ENCODE data around the gene ALKBH5. TPM values are rescaled to one million over a fixed set of nuclear protein-coding genes. Genes with fewer than 3 reads are reported as not detected.

Gene ALKBH5
- total RNA-seq, 1 donor from 2014 or later: 92.6 TPM

DNA sequence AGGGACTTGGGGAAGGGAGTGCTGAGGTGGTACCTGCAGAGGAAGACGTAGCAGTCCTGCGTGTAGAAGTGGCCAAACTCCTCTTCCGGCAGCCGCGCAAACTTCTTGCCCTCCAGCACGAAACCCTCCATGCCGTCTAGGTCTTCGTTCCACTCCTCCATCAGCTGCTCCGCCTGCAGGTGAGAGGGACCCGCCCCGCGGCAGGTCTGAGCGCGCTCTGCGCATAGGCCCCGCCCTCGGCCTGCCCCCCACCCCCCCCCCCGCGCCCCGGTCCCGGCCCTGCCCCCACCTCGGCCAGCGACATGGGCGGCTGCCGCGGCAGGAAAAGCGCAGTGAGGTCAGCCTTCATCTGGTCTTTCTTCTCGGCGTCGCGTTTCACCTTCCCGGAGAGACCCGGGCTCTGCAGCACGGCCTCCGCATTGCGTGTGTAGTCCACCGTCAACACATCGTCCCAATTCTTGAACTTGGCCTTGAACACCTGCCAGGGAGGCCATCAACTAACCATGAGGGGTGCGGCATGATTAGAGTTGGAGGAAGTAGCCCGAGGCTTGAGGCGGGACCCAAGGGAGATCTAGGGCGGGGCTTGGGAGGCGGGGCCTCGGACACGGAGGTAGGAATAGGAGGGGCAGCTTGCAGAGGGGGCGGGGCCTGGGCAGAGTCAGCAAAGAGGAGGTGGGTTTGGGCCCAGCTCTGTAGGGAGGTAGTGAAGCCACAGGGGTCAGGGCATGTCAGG, 63.4 kb downstream of the ALKBH5 start:
- no peaks in the 10 kb centered on the region for H3K9me3 ChIP-seq (ENCODE audit: insufficient read depth, low read depth, low read length)
- H3K27me3 ChIP-seq (ENCODE audit: insufficient read depth, low read length): no peaks in the 10 kb centered on the region
- no peak overlapping the region for H2AFZ ChIP-seq (ENCODE audit: low read depth, low read length)
- no peak overlapping the region for H3K4me3 ChIP-seq (ENCODE audit: insufficient read depth, low read depth, low read length)
- TF ChIP-seq, protein P1, sequence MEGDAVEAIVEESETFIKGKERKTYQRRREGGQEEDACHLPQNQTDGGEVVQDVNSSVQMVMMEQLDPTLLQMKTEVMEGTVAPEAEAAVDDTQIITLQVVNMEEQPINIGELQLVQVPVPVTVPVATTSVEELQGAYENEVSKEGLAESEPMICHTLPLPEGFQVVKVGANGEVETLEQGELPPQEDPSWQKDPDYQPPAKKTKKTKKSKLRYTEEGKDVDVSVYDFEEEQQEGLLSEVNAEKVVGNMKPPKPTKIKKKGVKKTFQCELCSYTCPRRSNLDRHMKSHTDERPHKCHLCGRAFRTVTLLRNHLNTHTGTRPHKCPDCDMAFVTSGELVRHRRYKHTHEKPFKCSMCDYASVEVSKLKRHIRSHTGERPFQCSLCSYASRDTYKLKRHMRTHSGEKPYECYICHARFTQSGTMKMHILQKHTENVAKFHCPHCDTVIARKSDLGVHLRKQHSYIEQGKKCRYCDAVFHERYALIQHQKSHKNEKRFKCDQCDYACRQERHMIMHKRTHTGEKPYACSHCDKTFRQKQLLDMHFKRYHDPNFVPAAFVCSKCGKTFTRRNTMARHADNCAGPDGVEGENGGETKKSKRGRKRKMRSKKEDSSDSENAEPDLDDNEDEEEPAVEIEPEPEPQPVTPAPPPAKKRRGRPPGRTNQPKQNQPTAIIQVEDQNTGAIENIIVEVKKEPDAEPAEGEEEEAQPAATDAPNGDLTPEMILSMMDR (IDR thresholded peaks at IDR 0.05; ENCODE audit: insufficient read depth, low read depth, low read length): no peak
- TF ChIP-seq EZH2 (IDR thresholded peaks at IDR 0.05; ENCODE audit: insufficient read depth, low read length): no peak
- peaks cover 70% of the 10 kb centered on the region for H4K20me1 ChIP-seq (ENCODE audit: insufficient read depth, low read length)
- no peak for DNase-seq (ENCODE audit: low read depth)
- Mint-ChIP-seq H3K4me1 (ENCODE audit: low read depth, unreplicated experiment) (peaks cover 5% of the 10 kb centered on the region), H3K27ac (ENCODE audit: unreplicated experiment) (peak overlapping the region; percentile 26), H3K9me3 (ENCODE audit: unreplicated experiment) (no peaks in the 10 kb centered on the region), H3K27me3 (ENCODE audit: low read depth, unreplicated experiment) (no peaks in the 10 kb centered on the region), H3K4me3 (ENCODE audit: unreplicated experiment) (peak overlapping the region; percentile 69), H3K36me3 (ENCODE audit: low read depth, unreplicated experiment) (peaks cover 26% of the 10 kb centered on the region)
- peaks cover 32% of the 10 kb centered on the region for H3K36me3 ChIP-seq (ENCODE audit: insufficient read depth, low read length)
- H3K4me1 ChIP-seq (ENCODE audit: insufficient read depth, low read length): peaks cover 7% of the 10 kb centered on the region
- H3K9ac ChIP-seq (ENCODE audit: low read length): no peak overlapping the region
- no peak for FAIRE-seq
- H3K79me2 ChIP-seq (ENCODE audit: insufficient read depth, low read length): no peaks in the 10 kb centered on the region
- no peak overlapping the region for H3K4me2 ChIP-seq (ENCODE audit: low read length)
- no peak overlapping the region for H3K27ac ChIP-seq (ENCODE audit: low read depth, low read length)

DNA sequence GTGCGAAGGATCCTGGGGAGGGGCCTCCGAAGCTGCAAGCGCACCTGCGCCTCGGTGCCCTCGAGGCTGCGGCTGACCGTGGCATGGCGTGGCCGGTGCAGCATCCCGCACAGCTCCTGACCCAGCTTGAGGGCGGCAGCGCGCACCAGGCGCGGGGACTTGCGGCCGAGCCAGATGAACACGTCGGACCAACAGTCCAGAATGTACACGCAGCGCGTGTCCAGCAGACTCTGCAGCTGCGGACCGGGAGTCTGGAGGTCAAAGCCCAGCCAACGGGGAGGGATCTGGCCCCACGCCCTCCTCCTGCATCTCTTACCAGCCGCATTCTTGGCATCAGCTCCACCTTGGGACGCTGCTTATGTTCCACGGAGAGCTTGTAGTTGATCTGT, 64.0 kb downstream of the ALKBH5 start:
- H3K4me1 ChIP-seq (ENCODE audit: insufficient read depth, low read length): peaks cover 7% of the 10 kb centered on the region
- no peaks in the 10 kb centered on the region for H3K9me3 ChIP-seq (ENCODE audit: insufficient read depth, low read depth, low read length)
- H3K4me3 ChIP-seq (ENCODE audit: insufficient read depth, low read depth, low read length): no peak overlapping the region
- peaks cover 33% of the 10 kb centered on the region for H3K36me3 ChIP-seq (ENCODE audit: insufficient read depth, low read length)
- H2AFZ ChIP-seq (ENCODE audit: low read depth, low read length): no peak overlapping the region
- no peak for FAIRE-seq
- Mint-ChIP-seq H3K27ac (ENCODE audit: unreplicated experiment) (peak overlapping the region; percentile 53), H3K4me1 (ENCODE audit: low read depth, unreplicated experiment) (peaks cover 5% of the 10 kb centered on the region), H3K4me3 (ENCODE audit: unreplicated experiment) (no peak overlapping the region), H3K9me3 (ENCODE audit: unreplicated experiment) (no peaks in the 10 kb centered on the region), H3K27me3 (ENCODE audit: low read depth, unreplicated experiment) (no peaks in the 10 kb centered on the region), H3K36me3 (ENCODE audit: low read depth, unreplicated experiment) (peaks cover 29% of the 10 kb centered on the region)
- H3K4me2 ChIP-seq (ENCODE audit: low read length): no peak overlapping the region
- TF ChIP-seq, protein P1 (IDR thresholded peaks at IDR 0.05; ENCODE audit: insufficient read depth, low read depth, low read length): no peak
- no peak for TF ChIP-seq EZH2 (IDR thresholded peaks at IDR 0.05; ENCODE audit: insufficient read depth, low read length)
- H4K20me1 ChIP-seq (ENCODE audit: insufficient read depth, low read length): peaks cover 75% of the 10 kb centered on the region
- H3K27me3 ChIP-seq (ENCODE audit: insufficient read depth, low read length): no peaks in the 10 kb centered on the region
- H3K27ac ChIP-seq (ENCODE audit: low read depth, low read length): no peak overlapping the region
- no peaks in the 10 kb centered on the region for H3K79me2 ChIP-seq (ENCODE audit: insufficient read depth, low read length)
- H3K9ac ChIP-seq (ENCODE audit: low read length): no peak overlapping the region
- DNase-seq (ENCODE audit: low read depth): no peak

DNA sequence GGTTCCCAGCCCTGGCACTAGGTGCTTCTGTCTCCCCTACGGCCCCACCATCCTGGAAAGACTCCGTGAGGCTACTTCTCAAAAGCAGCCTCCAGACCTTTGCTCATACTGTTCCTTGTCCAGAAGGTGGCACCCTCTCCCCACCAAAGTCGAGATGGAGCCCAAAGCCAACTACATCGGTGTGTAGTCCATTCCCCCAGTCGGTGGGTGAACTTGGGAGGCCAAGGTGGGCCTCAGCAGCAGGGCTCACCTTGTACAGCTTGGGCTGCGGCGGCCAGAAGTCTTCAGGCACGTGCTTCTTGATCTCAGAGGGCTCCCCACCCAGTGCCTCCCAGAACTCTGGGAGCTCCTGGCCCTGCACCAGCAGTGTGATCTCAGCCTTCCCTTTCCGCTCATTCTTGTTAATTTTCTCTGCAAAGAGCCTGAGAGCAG, 64.7 kb downstream of the ALKBH5 start:
- no peak for FAIRE-seq
- H3K4me1 Mint-ChIP-seq (ENCODE audit: low read depth, unreplicated experiment): peaks cover 5% of the 10 kb centered on the region
- Histone ChIP-seq H3K27ac (ENCODE audit: low read depth, low read length) (no peak overlapping the region), H3K4me3 (ENCODE audit: insufficient read depth, low read depth, low read length) (no peak overlapping the region), H3K36me3 (ENCODE audit: insufficient read depth, low read length) (peaks cover 33% of the 10 kb centered on the region), H3K9ac (ENCODE audit: low read length) (no peak overlapping the region), H3K9me3 (ENCODE audit: insufficient read depth, low read depth, low read length) (no peaks in the 10 kb centered on the region), H2AFZ (ENCODE audit: low read depth, low read length) (no peak overlapping the region), H3K79me2 (ENCODE audit: insufficient read depth, low read length) (peaks cover 2% of the 10 kb centered on the region), H3K4me2 (ENCODE audit: low read length) (no peak overlapping the region), H3K27me3 (ENCODE audit: insufficient read depth, low read length) (no peaks in the 10 kb centered on the region), H3K4me1 (ENCODE audit: insufficient read depth, low read length) (peaks cover 7% of the 10 kb centered on the region), H4K20me1 (ENCODE audit: insufficient read depth, low read length) (peaks cover 77% of the 10 kb centered on the region)
- peak overlapping the region; percentile 53 for H3K27ac Mint-ChIP-seq (ENCODE audit: unreplicated experiment)
- H3K4me3 Mint-ChIP-seq (ENCODE audit: unreplicated experiment): peak overlapping the region; percentile 54
- TF ChIP-seq, protein P1 (IDR thresholded peaks at IDR 0.05; ENCODE audit: insufficient read depth, low read depth, low read length): peak; percentile 67
- no peak for TF ChIP-seq EZH2 (IDR thresholded peaks at IDR 0.05; ENCODE audit: insufficient read depth, low read length)
- peaks cover 30% of the 10 kb centered on the region for H3K36me3 Mint-ChIP-seq (ENCODE audit: low read depth, unreplicated experiment)
- DNase-seq (ENCODE audit: low read depth): peak; percentile 38
- H3K27me3 Mint-ChIP-seq (ENCODE audit: low read depth, unreplicated experiment): no peaks in the 10 kb centered on the region
- H3K9me3 Mint-ChIP-seq (ENCODE audit: unreplicated experiment): no peaks in the 10 kb centered on the region
